Fibroblast of villous mesenchyme (primary cell): ENCODE data around the gene VSIR. TPM values are rescaled to one million over a fixed set of nuclear protein-coding genes. Genes with fewer than 3 reads are reported as not detected.

Experiments used
- DNase-seq: peaks from one replicate; pipeline ENCODE4 v3.0.0-alpha.2; 2010; ENCODE audit warnings: low read depth
- H3K4me3 ChIP-seq: 2 replicates; pipeline ENCODE4 v1.5.1; 2011; ENCODE audit warnings: low read depth, mild to moderate bottlenecking, low read length
- total RNA-seq: library from RNA; depleted of rRNA; stranded (reverse); fragments of >200 nt; gene quantifications from 2 replicates; pipeline ENCODE4 v1.2.3, GENCODE V29; 2012
- TF ChIP-seq, protein P1 (sequence below): IDR thresholded peaks from 2 replicates; pipeline ENCODE4 v1.5.1; 2012; ENCODE audit warnings: low read depth, mild to moderate bottlenecking, low read length; ENCODE audit not compliant: insufficient read depth

Gene VSIR
- total RNA-seq, 1 donor: 57.4 TPM

DNA sequence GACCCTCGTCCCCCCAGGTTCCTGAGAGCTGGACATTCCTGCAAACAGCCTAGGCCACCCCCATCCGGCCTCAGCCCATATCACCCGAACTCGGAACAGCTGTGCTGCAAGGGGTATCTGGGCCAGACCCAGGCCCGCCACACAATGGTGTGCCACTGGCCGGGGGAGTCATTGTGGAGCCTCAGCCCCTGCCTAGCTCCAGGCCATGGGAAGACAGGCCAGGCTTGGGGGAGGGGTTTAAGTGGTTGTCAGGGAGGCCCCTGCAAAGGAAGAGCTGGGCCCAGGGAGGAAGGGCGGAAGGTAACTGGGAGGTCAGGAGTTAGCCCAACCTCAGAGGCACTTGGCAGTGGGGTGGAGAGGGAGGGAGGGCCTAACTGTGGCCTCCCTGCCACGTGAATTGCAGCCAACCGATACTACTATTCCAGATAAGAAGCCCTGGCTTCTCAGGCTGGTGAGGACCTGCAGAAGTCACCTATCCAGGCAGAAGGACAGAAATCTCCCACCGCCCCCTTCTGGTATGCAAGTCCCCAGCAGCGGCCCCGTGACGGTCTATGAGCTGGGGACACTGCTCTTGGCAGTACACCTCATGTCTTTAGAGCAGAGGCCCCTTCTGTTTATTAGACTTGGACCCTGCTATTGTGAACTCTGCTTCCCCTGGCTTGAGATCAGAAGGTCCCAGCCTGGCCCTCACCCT lies 26.8 kb downstream of the VSIR start:
- DNase-seq: no peak
- TF ChIP-seq, protein P1, sequence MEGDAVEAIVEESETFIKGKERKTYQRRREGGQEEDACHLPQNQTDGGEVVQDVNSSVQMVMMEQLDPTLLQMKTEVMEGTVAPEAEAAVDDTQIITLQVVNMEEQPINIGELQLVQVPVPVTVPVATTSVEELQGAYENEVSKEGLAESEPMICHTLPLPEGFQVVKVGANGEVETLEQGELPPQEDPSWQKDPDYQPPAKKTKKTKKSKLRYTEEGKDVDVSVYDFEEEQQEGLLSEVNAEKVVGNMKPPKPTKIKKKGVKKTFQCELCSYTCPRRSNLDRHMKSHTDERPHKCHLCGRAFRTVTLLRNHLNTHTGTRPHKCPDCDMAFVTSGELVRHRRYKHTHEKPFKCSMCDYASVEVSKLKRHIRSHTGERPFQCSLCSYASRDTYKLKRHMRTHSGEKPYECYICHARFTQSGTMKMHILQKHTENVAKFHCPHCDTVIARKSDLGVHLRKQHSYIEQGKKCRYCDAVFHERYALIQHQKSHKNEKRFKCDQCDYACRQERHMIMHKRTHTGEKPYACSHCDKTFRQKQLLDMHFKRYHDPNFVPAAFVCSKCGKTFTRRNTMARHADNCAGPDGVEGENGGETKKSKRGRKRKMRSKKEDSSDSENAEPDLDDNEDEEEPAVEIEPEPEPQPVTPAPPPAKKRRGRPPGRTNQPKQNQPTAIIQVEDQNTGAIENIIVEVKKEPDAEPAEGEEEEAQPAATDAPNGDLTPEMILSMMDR: no peak
- no peak overlapping the region for H3K4me3 ChIP-seq

DNA sequence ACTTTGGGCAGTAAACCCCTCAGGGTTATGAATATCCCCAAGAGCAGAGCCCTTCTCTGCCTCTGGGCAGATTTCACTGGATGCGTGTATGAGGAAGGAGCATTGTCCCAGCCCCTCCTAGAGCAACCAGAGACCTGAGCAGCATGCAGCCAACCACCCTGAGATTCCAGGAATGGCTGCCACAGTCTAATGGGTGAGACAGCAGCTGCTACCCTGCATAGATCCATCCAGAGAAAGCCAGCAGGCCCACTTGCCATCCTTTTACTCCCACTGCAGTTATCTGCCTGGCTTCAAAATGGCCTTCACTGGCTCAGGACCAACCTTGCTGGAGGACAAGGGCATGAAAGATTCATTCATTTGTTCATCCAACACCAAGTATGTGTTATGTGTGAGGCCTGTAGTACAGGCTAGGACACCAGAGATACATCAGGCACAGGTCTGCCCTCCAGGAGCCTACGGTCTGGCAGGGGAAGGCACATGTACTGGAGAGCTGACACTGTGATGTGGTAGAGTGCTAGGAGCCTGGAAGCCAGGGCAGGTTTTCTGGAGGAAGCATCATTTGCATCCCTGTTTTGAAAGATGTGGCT lies 27.6 kb downstream of the VSIR start:
- DNase-seq: no peak

DNA sequence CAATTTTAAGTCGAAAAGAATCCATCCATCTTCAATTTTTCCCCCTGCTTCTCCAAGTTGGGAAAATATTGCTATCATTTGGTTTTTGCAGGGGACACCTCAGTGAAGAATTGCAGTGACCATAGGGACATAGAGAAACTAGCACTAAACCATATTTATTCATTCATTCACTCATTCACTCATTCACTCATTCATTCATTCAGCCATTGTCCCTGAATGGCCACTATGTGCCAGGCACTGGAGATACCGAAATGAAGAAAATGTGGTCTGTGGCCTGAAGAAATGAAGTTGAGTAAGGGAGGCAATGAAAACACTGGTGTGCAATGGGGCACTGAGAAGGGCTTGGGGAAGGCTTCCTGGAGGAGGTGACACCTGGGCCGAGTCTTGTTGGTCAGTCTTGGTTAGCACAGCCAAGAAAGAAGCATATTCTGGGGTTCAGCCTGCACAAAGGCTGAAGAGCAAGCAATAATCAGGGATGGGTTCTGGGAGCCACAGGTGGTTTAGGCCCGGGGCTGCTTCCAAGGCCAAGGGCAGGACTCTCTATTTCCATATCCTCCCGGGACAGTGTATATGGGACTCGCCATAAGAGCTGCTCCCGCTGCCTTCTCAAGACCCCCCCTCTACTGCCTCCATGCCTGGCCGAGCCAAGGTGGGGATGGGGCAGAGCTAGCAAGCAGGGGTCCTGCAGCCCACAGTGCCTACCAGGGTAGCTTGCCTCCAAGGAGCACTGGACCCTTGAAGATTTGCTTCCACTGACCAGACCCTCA lies 28.2 kb downstream of the VSIR start:
- TF ChIP-seq, protein P1: no peak
- DNase-seq: no peak
- H3K4me3 ChIP-seq: no peak overlapping the region

More for the DNA sequence above, 27.6 kb downstream of the VSIR start:
- no peak overlapping the region for H3K4me3 ChIP-seq
- TF ChIP-seq, protein P1: no peak

DNA sequence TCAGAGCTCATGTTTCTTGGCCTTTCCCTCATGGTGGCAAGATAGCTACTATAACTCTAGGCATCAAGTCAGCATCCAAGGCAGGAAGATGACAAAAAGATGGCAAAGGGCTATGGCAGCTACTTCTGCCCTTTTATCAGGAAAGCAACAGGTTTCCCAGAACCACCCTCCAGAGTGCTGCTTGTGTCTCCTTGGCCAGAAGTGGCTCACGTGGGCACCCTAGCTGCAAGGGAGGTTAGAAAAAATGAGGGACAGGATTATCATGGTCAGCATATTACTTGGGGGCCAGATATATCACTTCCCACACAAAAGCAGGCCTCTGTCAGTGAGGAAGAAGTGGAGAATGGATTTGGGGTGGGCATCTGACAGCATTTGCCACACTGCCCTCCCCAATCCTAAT lies 29.5 kb downstream of the VSIR start:
- TF ChIP-seq, protein P1: no peak
- no peak overlapping the region for H3K4me3 ChIP-seq
- no peak for DNase-seq

DNA sequence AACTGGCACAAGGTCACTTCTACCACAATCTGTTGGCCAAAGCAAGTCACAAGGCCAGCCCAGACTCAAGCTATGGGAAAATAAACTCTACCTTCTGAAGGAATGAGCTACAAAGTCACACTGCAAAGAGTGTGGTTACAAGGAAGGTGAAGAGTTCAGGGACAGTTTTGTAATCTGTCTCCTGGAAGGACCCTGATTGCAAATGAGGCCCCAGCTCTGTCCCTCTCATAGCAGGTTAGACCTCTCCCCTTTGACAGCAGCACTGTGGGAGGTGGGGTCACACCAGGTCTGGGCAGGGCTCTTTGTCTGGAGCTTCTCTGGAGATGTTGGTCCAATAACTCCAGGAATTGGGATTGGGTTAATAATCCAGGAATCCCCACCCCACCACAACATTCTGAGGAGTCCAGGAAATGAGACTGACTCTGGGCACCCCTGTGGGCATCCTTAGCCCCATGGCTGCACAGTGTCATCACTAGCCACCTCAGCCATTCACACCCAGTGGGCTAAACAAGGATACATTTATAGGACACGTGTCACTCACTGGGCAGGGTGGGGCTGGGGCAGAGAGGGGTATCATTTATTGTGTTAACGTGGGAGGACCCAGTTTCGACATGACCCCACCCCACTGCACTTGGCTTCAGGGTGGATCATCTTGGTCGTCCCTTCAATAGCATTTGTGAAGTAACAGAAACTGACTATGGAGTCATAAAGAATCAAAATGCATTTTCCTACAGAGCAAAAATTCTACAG lies 30.1 kb downstream of the VSIR start:
- DNase-seq: no peak
- H3K4me3 ChIP-seq: no peak overlapping the region
- TF ChIP-seq, protein P1: no peak

DNA sequence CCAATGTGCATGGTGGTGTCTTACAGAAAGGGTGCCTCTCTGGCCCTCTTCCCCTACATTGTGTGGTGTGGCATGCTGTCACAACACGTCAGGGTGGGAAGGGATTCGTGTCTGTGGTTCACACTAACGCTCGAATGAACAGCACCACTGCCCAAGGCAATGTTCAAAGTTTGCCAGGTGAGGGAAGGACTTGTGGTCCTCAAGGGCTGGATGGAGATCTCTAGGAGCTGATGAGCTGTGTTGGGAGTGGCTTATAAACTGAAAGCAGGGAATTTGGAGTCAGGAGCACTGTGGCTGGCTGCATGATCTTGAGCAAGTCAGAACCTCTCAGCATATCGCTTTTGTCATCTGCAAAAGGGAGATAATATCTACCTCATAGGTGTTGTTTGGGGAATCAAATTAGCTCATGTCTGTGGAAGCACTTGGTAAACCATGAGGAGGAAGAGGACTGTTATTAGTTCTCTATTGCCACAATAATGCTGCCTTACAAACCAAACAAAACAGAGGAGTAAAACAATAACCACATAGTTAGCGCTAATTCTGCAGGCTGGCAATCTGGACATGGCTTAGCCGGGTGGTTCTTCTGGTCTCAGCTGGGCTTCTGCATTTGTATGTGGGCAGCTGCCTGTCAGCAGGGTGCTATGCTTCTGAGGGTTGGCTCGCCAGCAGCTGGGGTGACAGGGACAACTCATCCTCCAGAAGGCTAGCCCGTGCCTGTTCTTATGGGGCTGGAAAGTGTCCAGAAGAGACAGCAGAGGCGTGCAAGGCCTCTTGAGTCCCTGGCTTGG lies 30.8 kb downstream of the VSIR start:
- DNase-seq: no peak
- no peak overlapping the region for H3K4me3 ChIP-seq
- TF ChIP-seq, protein P1: no peak
